Transverse colon (tissue), 4 donors: Measurements from ENCODE around the gene ZNF384. TPM values are rescaled to one million over a fixed set of nuclear protein-coding genes. Genes with fewer than 3 reads are reported as not detected.

ENCODE experiments used
- DNase-seq: peaks from one replicate; pipeline ENCODE4 v3.0.0-alpha.2; 2019
- H3K27ac ChIP-seq, 4 donors: fragments of 200-600 bp; sonication (generic); 2 replicates each; pipeline ENCODE4 v1.5.1; 2016 to 2018; ENCODE audit warnings: inconsistent platforms in 4 of 4
- H3K27me3 ChIP-seq: fragments of 200-600 bp; sonication (generic); 2 replicates; pipeline ENCODE4 v1.5.1; 2017; ENCODE audit warnings: inconsistent platforms
- H3K36me3 ChIP-seq, 4 donors: fragments of 200-600 bp; sonication (generic); 2 replicates each; pipeline ENCODE4 v1.5.1; 2017 to 2019; ENCODE audit warnings: inconsistent platforms in 4 of 4
- H3K4me1 ChIP-seq, 4 donors: fragments of 200-600 bp; sonication (generic); 2 replicates each; pipeline ENCODE4 v1.5.1; 2017 to 2020; ENCODE audit warnings: inconsistent platforms in 4 of 4
- H3K4me3 ChIP-seq, 4 donors: fragments of 200-600 bp; sonication (generic); 1 replicate in 1 of 4; 2 replicates in 3 of 4; pipeline versions ENCODE4 v1.5.1 to v1.6.1; 2017 to 2019; ENCODE audit warnings: inconsistent platforms in 4 of 4
- H3K9me3 ChIP-seq, 2 donors: fragments of 200-600 bp; sonication (generic); 2 replicates each; pipeline ENCODE4 v1.5.1; 2017 to 2019; ENCODE audit warnings: inconsistent platforms in 2 of 2
- CTCF ChIP-seq, 5 experiments: fragments of 200-600 bp in 3 of 5; fragments of 450-650 bp in 2 of 5; sonication (generic) in 3 of 5; IDR thresholded peaks; 1 replicate in 2 of 5; 2 replicates in 3 of 5; pipeline ENCODE4 v1.5.1; 2016 to 2017; ENCODE audit warnings: antibody characterized with exemption in 5 of 5, inconsistent platforms in 3 of 5, mild to moderate bottlenecking in 2 of 5, moderate library complexity in 1 of 5
- EP300 ChIP-seq: sonication (generic); formaldehyde crosslinking; IDR thresholded peaks from one replicate; pipeline ENCODE4 v1.6.1; 2017; ENCODE audit warnings: antibody characterized with exemption, low read depth
- POLR2A ChIP-seq: fragments of 450-650 bp; IDR thresholded peaks from one replicate; pipeline ENCODE4 v1.6.1; 2016; ENCODE audit warnings: antibody characterized with exemption, mild to moderate bottlenecking, moderate library complexity
- POLR2AphosphoS5 ChIP-seq, 3 donors: sonication (generic); formaldehyde crosslinking; IDR thresholded peaks; one replicate each; pipeline ENCODE4 v1.6.1; 2016; ENCODE audit warnings: antibody characterized with exemption in 3 of 3
- WGBS, 2 donors: methylation state at CpG; one replicate each; pipeline ENCODE4 v1.1.5; 2018; ENCODE audit warnings: low coverage in 1 of 2; 5-methylcytosine and 5-hydroxymethylcytosine counted together
- in situ Hi-C, 4 donors: fragments of 200-750 bp; cut with MboI; loops; one replicate each; pipeline versions ENCODE4 v1.15.0 to v1.15.1; 2017; ENCODE audit warnings: low sequenced_read_pairs in 3 of 4, low pct_ligation_motif_present in 1 of 4, low pct_unique_long_range_greater_than_20kb in 1 of 4
- intact Hi-C: fragments of 100-400 bp; cut with DNase I; formaldehyde crosslinking; loops from one replicate; pipeline ENCODE4 v1.15.1; 2023; ENCODE audit warnings: low total_unique reads
- total RNA-seq, 4 donors: library from RNA; depleted of rRNA; stranded (reverse); fragments of >200 nt; gene quantifications; one replicate each; pipeline ENCODE4 v1.1.0, GENCODE V29; 2016

The ZNF384 gene
- total RNA-seq, 4 donors from 2014 or later = 34.8 to 49.4 (median 42.8) TPM

DNA sequence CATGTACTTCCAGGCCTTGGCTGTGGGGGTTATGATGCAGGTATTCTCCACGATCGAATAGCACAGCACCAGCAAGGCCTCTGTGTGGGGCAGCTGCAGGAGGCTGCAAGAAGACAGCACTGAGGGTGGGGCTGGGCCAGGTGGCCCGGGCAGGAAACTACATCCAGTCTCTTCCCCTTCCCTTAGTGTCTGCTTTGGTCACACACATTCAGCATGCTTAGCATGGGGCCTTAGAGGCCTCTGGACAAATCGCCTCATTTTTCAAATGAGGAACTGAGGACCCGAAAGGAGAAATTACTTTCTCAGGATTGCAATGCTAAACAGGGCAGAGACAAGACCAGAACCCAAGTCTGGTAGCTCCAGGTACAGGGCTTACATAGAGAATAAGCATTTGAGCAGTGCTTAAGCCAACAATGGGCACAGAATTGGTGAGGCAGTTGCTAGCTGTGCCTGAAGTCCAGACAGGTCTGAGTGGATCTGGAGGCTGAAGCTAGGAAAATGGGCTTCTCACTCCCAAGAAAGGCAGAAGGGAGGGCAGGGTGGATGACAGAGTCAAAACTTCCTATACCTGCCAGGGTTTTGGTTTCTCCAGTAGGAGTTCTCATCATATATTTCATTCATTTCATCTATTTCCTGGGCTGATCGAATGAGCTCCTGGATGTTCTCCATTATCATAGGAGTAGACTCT is 45.5 kb downstream of the ZNF384 start:
- no peaks in the 10 kb centered on the region for H3K27me3 ChIP-seq
- no peaks in the 10 kb centered on the region for H3K36me3 ChIP-seq
- TF ChIP-seq POLR2A (no peak), CTCF (IDR thresholded peaks at IDR 0.05) (no peak), POLR2AphosphoS5 (IDR thresholded peaks at IDR 0.05) (no peak)
- DNase-seq = no peak
- intact Hi-C loops = no loop called here
- no peak overlapping the region for H3K4me3 ChIP-seq
- WGBS, 2 donors = 65 to 80% methylated on average over 1 to 6 of the region's 6 CpGs
- H3K9me3 ChIP-seq = no peaks in the 10 kb centered on the region
- in situ Hi-C loops = no loop called here
- H3K27ac ChIP-seq = peak overlapping the region in 3 of 4 donors; percentile 15 to 58 (median 30)
- H3K4me1 ChIP-seq = peaks cover 0 to 19% (median 7%) of the 10 kb centered on the region in 4 donors

DNA sequence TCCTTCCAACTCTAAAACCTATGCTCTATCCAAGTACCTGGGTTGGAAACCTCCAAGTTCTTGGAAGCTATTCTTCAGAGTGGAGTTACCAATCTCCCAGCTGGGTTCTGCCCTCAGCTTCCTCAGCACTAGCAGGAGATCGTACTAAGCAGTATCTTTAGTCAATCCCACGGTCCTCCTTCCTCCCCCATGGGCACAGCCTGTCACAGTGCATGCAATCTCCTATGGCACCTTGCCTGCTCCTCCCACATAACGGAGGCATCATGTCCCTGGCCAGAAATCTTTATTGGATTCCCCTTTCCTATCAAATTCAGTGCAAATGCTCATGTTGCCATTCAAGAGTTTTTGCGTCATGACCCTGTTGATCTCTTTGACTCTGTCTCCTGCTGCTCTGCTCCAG is 48.0 kb downstream of the ZNF384 start:
- WGBS, 2 donors = 63 to 80% methylated on average over 2 to 4 of the region's 4 CpGs
- intact Hi-C loops = no loop called here

GRCh38 chr12:6640497-6640896 is 48.7 kb downstream of the ZNF384 start:
- H3K4me3 ChIP-seq = no peak overlapping the region
- H3K9me3 ChIP-seq = no peaks in the 10 kb centered on the region
- WGBS, 2 donors = 95 to 100% methylated on average over 1 to 4 of the region's 4 CpGs
- TF ChIP-seq EP300 (no peak), CTCF (IDR thresholded peaks at IDR 0.05) (no peak), POLR2A (no peak), POLR2AphosphoS5 (IDR thresholded peaks at IDR 0.05) (no peak)
- H3K4me1 ChIP-seq = peaks cover 0 to 15% (median 8%) of the 10 kb centered on the region in 4 donors
- intact Hi-C loops (no loop called here), in situ Hi-C loops (no loop called here)
- no peak overlapping the region for H3K27ac ChIP-seq
- no peaks in the 10 kb centered on the region for H3K36me3 ChIP-seq
- no peak for DNase-seq
- no peaks in the 10 kb centered on the region for H3K27me3 ChIP-seq

More for the DNA sequence above, 48.0 kb downstream of the ZNF384 start:
- TF ChIP-seq CTCF (IDR thresholded peaks at IDR 0.05) = no peak
- TF ChIP-seq EP300 = no peak
- no peak for TF ChIP-seq POLR2AphosphoS5 (IDR thresholded peaks at IDR 0.05)
- TF ChIP-seq POLR2A = no peak
- Histone ChIP-seq H3K4me3 (no peak overlapping the region), H3K9me3 (no peaks in the 10 kb centered on the region), H3K4me1 (peaks cover 0 to 13% (median 5%) of the 10 kb centered on the region in 4 donors), H3K36me3 (no peaks in the 10 kb centered on the region), H3K27me3 (no peaks in the 10 kb centered on the region), H3K27ac (no peak overlapping the region)
- in situ Hi-C loops = no loop called here
- DNase-seq = no peak

DNA sequence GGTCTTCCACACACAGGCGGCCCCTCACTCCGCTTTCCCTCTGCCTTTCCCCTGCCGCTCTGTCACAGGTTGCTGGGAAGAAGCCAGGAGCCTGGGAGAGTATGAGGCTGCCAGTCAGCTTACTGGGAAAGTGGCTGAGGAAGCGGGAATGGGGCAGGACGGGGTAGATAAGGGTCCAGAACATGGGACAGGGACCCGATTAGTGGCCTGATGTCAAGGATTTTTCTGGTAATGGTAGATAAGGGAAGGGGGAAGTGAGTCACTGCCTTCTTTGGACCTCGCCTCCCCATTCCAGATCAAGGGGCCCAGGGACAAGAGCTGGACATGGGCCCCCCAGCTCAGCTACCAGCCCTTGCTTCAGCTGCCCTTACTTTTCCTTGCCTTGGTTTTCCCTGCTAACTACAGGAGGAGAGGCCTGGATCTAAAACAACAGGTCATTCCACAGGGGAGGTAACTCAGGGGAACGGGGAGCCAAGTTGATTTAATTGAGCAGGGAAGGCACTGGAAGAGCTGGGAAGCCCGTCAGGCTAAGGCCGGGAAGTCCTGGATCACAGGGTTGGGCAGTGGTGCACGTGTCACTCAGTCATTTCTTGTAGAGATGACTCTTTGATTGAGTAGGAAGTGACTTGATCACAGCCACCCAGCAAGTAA is 49.9 kb downstream of the ZNF384 start:
- DNase-seq = no peak
- no peak overlapping the region for H3K4me3 ChIP-seq
- H3K27ac ChIP-seq = no peak overlapping the region
- peaks cover 0 to 21% (median 16%) of the 10 kb centered on the region in 4 donors for H3K4me1 ChIP-seq
- no peaks in the 10 kb centered on the region for H3K27me3 ChIP-seq
- no peaks in the 10 kb centered on the region for H3K9me3 ChIP-seq
- intact Hi-C loops (no loop called here), in situ Hi-C loops (no loop called here)
- TF ChIP-seq CTCF (IDR thresholded peaks at IDR 0.05) = no peak
- TF ChIP-seq POLR2AphosphoS5 (IDR thresholded peaks at IDR 0.05) = no peak
- TF ChIP-seq POLR2A = no peak
- no peak for TF ChIP-seq EP300
- WGBS, 2 donors = 82 to 87% methylated on average over 3 to 11 of the region's 11 CpGs
- no peaks in the 10 kb centered on the region for H3K36me3 ChIP-seq
